Measurements from ENCODE around the gene PPAN. TPM values are rescaled to one million over a fixed set of nuclear protein-coding genes. Genes with fewer than 3 reads are reported as not detected.
A peak's percentile ranks its signal among the peaks of the same experiment; 100 is the strongest.

Gene PPAN
- total RNA-seq, 4 donors from 2014 or later: 25.7 to 45.3 (median 35.8) TPM

GRCh38 chr19:10141973-10142372 lies 35.8 kb downstream of the PPAN start:
- WGBS, 2 donors: 95 to 100% methylated on average over 8 to 18 of the region's 18 CpGs
- Histone ChIP-seq H3K4me1 (no peaks in the 10 kb centered on the region), H3K4me3 (no peak overlapping the region), H3K9me3 (no peaks in the 10 kb centered on the region), H3K27ac (peak overlapping the region in 1 of 4 donors; percentile 37), H3K27me3 (no peaks in the 10 kb centered on the region), H3K36me3 (peaks cover 5 to 100% (median 40%) of the 10 kb centered on the region in 3 donors)
- no peak for DNase-seq (ENCODE audit: low spot score in 2 of 2)
- TF ChIP-seq, protein P1, sequence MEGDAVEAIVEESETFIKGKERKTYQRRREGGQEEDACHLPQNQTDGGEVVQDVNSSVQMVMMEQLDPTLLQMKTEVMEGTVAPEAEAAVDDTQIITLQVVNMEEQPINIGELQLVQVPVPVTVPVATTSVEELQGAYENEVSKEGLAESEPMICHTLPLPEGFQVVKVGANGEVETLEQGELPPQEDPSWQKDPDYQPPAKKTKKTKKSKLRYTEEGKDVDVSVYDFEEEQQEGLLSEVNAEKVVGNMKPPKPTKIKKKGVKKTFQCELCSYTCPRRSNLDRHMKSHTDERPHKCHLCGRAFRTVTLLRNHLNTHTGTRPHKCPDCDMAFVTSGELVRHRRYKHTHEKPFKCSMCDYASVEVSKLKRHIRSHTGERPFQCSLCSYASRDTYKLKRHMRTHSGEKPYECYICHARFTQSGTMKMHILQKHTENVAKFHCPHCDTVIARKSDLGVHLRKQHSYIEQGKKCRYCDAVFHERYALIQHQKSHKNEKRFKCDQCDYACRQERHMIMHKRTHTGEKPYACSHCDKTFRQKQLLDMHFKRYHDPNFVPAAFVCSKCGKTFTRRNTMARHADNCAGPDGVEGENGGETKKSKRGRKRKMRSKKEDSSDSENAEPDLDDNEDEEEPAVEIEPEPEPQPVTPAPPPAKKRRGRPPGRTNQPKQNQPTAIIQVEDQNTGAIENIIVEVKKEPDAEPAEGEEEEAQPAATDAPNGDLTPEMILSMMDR (IDR thresholded peaks at IDR 0.05): no peak
- no peak for TF ChIP-seq POLR2A (IDR thresholded peaks at IDR 0.05)
- TF ChIP-seq EP300 (IDR thresholded peaks at IDR 0.05): no peak

DNA sequence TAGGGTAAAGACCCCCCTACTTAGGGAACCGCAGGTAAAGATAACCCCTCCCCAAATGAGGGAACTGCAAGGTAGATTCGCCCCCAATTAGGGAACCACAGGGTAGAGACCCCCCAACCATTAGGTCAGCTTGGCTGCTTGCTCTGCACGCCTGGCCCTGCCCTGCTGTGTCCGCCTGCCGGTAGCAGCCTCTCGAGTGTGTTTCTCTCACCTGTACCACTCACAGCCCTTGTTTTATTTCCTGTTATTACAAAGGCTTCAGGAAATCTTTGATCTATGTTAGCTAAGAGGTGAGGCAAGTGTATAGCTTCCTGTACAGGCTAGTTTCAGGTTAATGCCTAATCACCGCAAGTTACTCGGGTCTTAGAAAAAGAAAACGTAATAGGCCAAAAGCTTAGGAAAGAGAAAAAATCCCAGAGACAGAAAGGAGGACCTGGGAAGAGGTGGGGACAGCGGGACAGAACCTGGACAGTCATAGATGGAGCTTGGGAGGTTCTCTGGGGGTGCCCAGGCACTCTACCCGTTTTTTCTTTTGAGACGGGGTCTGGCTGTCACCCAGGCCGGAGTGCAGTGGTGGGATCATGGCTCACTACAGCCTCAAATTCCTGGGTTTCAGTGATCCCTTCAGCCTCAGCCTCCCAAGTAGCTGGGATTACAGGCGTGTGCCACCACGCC lies 36.7 kb downstream of the PPAN start:
- Histone ChIP-seq H3K4me1 (no peaks in the 10 kb centered on the region), H3K4me3 (no peak overlapping the region), H3K9me3 (no peaks in the 10 kb centered on the region), H3K27me3 (no peaks in the 10 kb centered on the region), H3K27ac (peak overlapping the region in 1 of 4 donors; percentile 54), H3K36me3 (peaks cover 2 to 100% (median 32%) of the 10 kb centered on the region in 3 donors)
- 78 to 93% methylated on average over 15 of the region's 15 CpGs for WGBS, 2 donors
- TF ChIP-seq POLR2A (IDR thresholded peaks at IDR 0.05) (no peak), EP300 (IDR thresholded peaks at IDR 0.05) (no peak)
- TF ChIP-seq, protein P1 (IDR thresholded peaks at IDR 0.05): no peak
- no peak for DNase-seq (ENCODE audit: low spot score in 2 of 2)

- H3K4me3 ChIP-seq: no peak overlapping the region
- H3K27ac ChIP-seq: peak overlapping the region in 1 of 4 donors; percentile 34
- TF ChIP-seq EP300 (IDR thresholded peaks at IDR 0.05): no peak
- H3K9me3 ChIP-seq: no peaks in the 10 kb centered on the region
- WGBS, 2 donors: 83 to 89% methylated on average over 11 of the region's 11 CpGs
- H3K27me3 ChIP-seq: no peaks in the 10 kb centered on the region
- DNase-seq (ENCODE audit: low spot score in 2 of 2): no peak
- H3K4me1 ChIP-seq: no peaks in the 10 kb centered on the region
- peaks cover 2 to 100% (median 30%) of the 10 kb centered on the region in 3 donors for H3K36me3 ChIP-seq
Observed at GRCh38 chr19:10143681-10144080, 37.5 kb downstream of the PPAN start.

DNA sequence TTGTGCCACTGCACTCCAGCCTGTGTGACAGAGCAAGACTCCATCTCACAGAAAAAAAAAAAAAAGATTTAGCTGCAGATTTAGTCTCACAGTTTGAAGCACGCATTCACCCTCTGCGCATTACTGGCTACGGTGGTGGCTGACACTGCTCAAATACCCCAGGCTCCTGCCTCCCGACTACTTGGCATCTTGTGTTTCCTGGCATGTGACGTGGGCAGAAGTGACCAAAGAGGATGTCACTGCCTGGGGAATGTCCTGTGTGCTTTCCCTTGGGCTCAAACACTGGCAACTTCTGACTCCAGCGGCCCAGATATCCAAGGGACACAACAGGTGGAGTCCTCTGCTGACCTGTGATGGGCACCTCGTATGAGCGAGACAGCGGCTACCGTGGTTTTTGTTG lies 38.2 kb downstream of the PPAN start:
- H3K4me3 ChIP-seq: no peak overlapping the region
- H3K36me3 ChIP-seq: peaks cover 2 to 100% (median 30%) of the 10 kb centered on the region in 3 donors
- no peak overlapping the region for H3K27ac ChIP-seq
- TF ChIP-seq EP300 (IDR thresholded peaks at IDR 0.05) (no peak), POLR2A (IDR thresholded peaks at IDR 0.05) (no peak)
- TF ChIP-seq, protein P1 (IDR thresholded peaks at IDR 0.05): no peak
- no peaks in the 10 kb centered on the region for H3K27me3 ChIP-seq
- no peaks in the 10 kb centered on the region for H3K9me3 ChIP-seq
- no peaks in the 10 kb centered on the region for H3K4me1 ChIP-seq
- no peak for DNase-seq (ENCODE audit: low spot score in 2 of 2)
- 88 to 89% methylated on average over 10 of the region's 10 CpGs for WGBS, 2 donors

DNA sequence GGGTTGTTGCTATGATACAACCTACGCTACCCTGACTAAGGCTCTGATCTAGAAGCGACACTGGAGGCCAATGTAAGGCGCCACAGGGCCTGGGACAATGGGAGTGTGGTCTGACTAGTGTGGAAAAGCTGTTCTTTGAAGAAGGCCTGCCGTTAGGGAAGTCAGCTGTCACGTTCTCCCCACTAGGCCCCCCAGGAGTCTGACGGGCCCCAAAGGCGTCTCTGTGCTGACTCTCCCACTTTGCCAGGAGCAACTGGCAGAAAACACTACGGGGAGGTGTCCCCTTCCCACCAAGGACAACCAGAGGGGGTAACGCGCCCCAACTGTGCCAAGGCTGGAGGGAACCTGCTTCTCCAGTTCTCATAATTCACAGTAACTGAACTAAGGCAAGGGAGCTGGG lies 38.9 kb downstream of the PPAN start:
- no peak overlapping the region for H3K27ac ChIP-seq
- no peaks in the 10 kb centered on the region for H3K4me1 ChIP-seq
- no peak overlapping the region for H3K4me3 ChIP-seq
- WGBS, 2 donors: 81 to 95% methylated on average over 5 to 10 of the region's 10 CpGs
- no peak for DNase-seq (ENCODE audit: low spot score in 2 of 2)
- H3K36me3 ChIP-seq: peaks cover 0 to 100% (median 24%) of the 10 kb centered on the region in 3 donors
- H3K27me3 ChIP-seq: no peaks in the 10 kb centered on the region
- no peaks in the 10 kb centered on the region for H3K9me3 ChIP-seq
- no peak for TF ChIP-seq POLR2A (IDR thresholded peaks at IDR 0.05)
- no peak for TF ChIP-seq EP300 (IDR thresholded peaks at IDR 0.05)
- TF ChIP-seq, protein P1 (IDR thresholded peaks at IDR 0.05): no peak

Data from tibial nerve (tissue), 4 donors.